HG03066 (cell line): ENCODE measurements around the gene ZNF768.

Source experiments
- ATAC-seq: cut with Tn5 transposase; IDR thresholded peaks from one replicate; pipeline ENCODE4 v1.9.1; 2021; ENCODE audit warnings: low read depth; ENCODE audit not compliant: unreplicated experiment

The ZNF768 gene

GRCh38 chr16:30474684-30475083, 51.7 kb downstream of the ZNF768 start:
- ATAC-seq = no peak

- ATAC-seq = no peak
These were observed 52.3 kb downstream of the ZNF768 start for GRCh38 chr16:30474074-30474452.
